OCI-LY1 (cell line): ENCODE data around the gene RAB22A.

Experiments
- EZH2 ChIP-seq: fragments of 200-600 bp; sonication (generic), shearing (Covaris generic); IDR thresholded peaks from 2 replicates; pipeline ENCODE4 v1.8.0; 2017; ENCODE audit warnings: borderline replicate concordance, mixed run types, mild to moderate bottlenecking, antibody characterized with exemption, low read length, moderate library complexity, mixed read lengths
- TF ChIP-seq, protein P1 (sequence below): fragments of 200-600 bp; sonication (generic), shearing (Covaris generic); IDR thresholded peaks from 2 replicates; pipeline ENCODE4 v1.5.1; 2017; ENCODE audit warnings: mild to moderate bottlenecking, antibody characterized with exemption, low read length, moderate library complexity, mixed read lengths

DNA sequence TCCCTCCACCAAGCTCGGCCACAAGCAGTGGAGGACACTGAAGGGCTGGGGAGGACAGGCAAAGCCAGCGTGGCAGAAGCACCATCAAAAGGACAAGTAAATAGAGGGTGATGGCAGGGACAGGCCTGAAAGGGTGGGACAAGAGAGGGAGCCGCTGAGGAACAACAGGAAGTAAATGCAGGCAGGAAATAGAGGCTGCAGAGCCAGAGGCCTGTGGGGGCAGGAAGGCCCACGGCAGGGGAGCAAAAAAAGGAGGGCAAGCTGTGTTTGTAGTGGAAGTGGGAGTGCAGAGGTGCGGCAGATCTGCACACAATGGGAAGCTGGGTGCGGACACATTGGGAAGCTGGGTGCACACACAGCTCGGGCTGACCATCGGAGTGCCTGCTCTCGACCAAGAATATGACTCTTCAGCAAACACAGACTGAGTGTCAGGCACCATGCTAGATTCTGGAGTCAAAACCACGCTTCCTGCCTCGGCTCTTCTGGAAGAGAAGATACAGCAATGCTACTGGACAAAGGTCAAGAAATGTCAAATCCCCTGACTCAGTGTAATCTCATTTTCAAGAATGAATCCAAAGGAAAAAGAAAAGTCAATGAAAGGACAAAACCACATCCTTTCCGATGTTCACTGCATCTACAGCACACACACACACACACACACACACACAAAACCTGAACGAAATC lies 40.4 kb upstream of the RAB22A start:
- TF ChIP-seq, protein P1, sequence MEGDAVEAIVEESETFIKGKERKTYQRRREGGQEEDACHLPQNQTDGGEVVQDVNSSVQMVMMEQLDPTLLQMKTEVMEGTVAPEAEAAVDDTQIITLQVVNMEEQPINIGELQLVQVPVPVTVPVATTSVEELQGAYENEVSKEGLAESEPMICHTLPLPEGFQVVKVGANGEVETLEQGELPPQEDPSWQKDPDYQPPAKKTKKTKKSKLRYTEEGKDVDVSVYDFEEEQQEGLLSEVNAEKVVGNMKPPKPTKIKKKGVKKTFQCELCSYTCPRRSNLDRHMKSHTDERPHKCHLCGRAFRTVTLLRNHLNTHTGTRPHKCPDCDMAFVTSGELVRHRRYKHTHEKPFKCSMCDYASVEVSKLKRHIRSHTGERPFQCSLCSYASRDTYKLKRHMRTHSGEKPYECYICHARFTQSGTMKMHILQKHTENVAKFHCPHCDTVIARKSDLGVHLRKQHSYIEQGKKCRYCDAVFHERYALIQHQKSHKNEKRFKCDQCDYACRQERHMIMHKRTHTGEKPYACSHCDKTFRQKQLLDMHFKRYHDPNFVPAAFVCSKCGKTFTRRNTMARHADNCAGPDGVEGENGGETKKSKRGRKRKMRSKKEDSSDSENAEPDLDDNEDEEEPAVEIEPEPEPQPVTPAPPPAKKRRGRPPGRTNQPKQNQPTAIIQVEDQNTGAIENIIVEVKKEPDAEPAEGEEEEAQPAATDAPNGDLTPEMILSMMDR: no peak
- TF ChIP-seq EZH2: no peak
